ENCODE data around the gene ADGRF4.

DNA sequence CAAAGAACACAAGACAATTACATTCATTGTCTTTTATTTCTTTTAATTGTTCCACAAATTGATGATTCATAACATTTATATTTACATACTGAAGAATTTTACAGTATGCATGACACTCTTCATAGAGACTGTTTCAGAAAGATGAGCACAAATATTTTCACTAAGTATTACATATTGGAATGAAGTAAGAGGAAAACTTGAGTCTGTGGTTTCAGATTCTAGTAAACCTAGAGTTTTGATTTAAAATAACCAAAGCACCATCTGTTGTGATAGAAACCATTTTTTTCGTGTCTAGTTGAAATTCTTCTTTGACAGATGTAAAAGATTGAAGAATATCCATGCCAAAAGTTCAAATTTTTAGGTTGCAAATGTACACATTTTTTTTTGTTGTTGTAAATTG lies 51.4 kb downstream of the ADGRF4 start:
- TF ChIP-seq ELF1 (tag; IDR thresholded peaks at IDR 0.05) (no peak), TCF7L2 (IDR thresholded peaks at IDR 0.05; ENCODE audit: low read depth, low read length) (no peak), CTCF (IDR thresholded peaks at IDR 0.05 in 2 of 3, conservative IDR thresholded peaks at IDR 0.05 in 1 of 3; ENCODE audit: insufficient read depth in 2 of 3, low read depth in 1 of 3, low read length in 3 of 3) (no peak), JUNB (CRISPR knock-in tag; conservative IDR thresholded peaks at IDR 0.05) (no peak)

All from K562 (cell line).